Hepatocyte (in vitro differentiated cells): ENCODE data around the gene TANGO2.

ENCODE experiments used
- CTCF ChIP-seq: fragments of 200-600 bp; sonication (generic); IDR thresholded peaks from 2 replicates; pipeline ENCODE4 v1.5.1; 2016; ENCODE audit warnings: antibody characterized with exemption, mild to moderate bottlenecking; ENCODE audit not compliant: poor library complexity
- EZH2 ChIP-seq: fragments of 200-600 bp; sonication (generic); IDR thresholded peaks from 2 replicates; pipeline ENCODE4 v1.6.1; 2016; ENCODE audit warnings: antibody characterized with exemption, mild to moderate bottlenecking, borderline replicate concordance
- EZH2phosphoT487 ChIP-seq: fragments of 200-600 bp; sonication (generic); IDR thresholded peaks from one replicate; pipeline ENCODE4 v1.6.1; 2018; ENCODE audit warnings: antibody characterized with exemption, mild to moderate bottlenecking, low read depth, moderate library complexity; ENCODE audit not compliant: unreplicated experiment, severe bottlenecking

- no peak for TF ChIP-seq CTCF
- no peak for TF ChIP-seq EZH2phosphoT487
- no peak for TF ChIP-seq EZH2
Measured at GRCh38 chr22:20076627-20077172, 55.8 kb downstream of the TANGO2 start.
